Measurements from ENCODE around the gene SDF2. TPM values are rescaled to one million over a fixed set of nuclear protein-coding genes. Genes with fewer than 3 reads are reported as not detected.

Gene SDF2
- total RNA-seq, 1 donor from 2014 or later, result 73.0 TPM

DNA sequence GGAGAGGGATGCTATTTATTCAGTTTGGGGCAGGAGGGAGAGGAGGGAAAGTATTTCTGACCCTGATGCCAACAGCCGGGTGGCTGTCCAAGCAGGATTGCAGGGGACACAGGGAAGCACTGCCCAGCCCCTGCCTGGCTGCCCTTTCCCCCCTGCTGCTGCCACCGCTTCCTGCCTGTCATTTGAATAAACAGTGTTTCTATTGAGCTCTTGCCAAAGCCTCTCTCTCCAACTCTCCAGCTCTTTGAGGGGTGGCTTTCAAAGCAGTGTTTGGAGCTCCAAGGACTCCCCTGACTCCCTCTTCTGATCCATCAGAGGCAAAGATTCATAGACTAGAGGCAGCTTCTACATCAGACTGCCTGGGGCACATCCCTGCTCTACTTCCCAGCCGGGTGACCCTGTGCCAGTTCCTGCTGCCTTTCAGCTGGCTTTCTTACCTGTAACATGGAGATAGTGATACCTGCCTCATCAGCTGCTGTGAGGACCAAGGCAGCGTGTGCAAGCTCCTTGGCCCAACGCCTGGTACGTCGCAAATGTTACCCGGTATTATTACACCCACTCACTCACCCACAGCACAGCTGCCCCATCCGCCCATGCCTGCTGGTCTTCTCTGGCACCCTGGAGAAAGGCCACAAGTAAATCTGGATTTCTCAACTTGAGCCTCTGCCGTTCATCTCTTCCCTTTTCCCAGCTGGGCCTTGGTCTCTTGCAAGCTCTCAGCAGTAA lies 40.5 kb upstream of the SDF2 start:
- Mint-ChIP-seq H3K36me3 (ENCODE audit: unreplicated experiment) (peaks cover 25% of the 10 kb centered on the region), H3K4me1 (ENCODE audit: unreplicated experiment) (no peaks in the 10 kb centered on the region), H3K27ac (ENCODE audit: unreplicated experiment) (no peak overlapping the region), H3K4me3 (ENCODE audit: unreplicated experiment) (no peak overlapping the region), H3K27me3 (ENCODE audit: unreplicated experiment) (no peaks in the 10 kb centered on the region), H3K9me3 (ENCODE audit: unreplicated experiment) (no peaks in the 10 kb centered on the region)
- TF ChIP-seq, protein P1, sequence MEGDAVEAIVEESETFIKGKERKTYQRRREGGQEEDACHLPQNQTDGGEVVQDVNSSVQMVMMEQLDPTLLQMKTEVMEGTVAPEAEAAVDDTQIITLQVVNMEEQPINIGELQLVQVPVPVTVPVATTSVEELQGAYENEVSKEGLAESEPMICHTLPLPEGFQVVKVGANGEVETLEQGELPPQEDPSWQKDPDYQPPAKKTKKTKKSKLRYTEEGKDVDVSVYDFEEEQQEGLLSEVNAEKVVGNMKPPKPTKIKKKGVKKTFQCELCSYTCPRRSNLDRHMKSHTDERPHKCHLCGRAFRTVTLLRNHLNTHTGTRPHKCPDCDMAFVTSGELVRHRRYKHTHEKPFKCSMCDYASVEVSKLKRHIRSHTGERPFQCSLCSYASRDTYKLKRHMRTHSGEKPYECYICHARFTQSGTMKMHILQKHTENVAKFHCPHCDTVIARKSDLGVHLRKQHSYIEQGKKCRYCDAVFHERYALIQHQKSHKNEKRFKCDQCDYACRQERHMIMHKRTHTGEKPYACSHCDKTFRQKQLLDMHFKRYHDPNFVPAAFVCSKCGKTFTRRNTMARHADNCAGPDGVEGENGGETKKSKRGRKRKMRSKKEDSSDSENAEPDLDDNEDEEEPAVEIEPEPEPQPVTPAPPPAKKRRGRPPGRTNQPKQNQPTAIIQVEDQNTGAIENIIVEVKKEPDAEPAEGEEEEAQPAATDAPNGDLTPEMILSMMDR (IDR thresholded peaks at IDR 0.05), result no peak
- DNase-seq (ENCODE audit: extremely low spot score, unreplicated experiment), result no peak

DNA sequence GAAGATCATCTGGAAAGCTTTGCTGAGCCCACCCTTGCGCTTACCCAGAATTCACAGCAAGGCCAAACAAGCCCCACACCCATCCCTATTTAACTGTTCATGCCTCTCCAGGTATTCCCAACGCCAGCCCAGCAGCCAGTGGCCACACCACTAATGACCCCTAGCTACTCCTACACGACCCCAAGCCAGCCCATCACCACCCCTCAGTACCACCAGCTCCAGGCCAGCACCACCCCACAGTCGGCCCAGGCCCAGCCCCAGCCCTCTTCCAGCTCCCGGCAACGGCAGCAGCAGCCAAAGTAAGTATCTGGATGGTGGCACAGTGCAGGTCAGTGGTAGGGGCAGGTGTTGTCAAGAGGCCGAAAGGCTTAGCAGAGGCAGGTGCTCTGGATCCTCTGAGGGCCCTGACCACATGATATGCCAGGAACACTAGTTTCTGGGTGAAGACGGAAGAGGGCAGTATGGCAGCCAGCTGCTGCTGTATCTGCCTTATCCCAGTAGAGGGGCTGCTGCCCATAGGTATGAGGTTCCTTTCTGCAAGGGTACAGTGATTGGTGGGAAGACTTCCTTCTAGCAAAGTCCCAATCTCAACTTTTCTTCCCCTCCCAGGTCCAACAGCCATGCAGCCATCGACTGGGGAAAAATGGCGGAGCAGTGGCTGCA lies 39.3 kb upstream of the SDF2 start:
- Mint-ChIP-seq H3K4me3 (ENCODE audit: unreplicated experiment) (no peak overlapping the region), H3K36me3 (ENCODE audit: unreplicated experiment) (peaks cover 29% of the 10 kb centered on the region), H3K27me3 (ENCODE audit: unreplicated experiment) (no peaks in the 10 kb centered on the region), H3K9me3 (ENCODE audit: unreplicated experiment) (no peaks in the 10 kb centered on the region), H3K4me1 (ENCODE audit: unreplicated experiment) (no peaks in the 10 kb centered on the region), H3K27ac (ENCODE audit: unreplicated experiment) (no peak overlapping the region)
- TF ChIP-seq, protein P1 (IDR thresholded peaks at IDR 0.05), result no peak
- no peak for DNase-seq (ENCODE audit: extremely low spot score, unreplicated experiment)

DNA sequence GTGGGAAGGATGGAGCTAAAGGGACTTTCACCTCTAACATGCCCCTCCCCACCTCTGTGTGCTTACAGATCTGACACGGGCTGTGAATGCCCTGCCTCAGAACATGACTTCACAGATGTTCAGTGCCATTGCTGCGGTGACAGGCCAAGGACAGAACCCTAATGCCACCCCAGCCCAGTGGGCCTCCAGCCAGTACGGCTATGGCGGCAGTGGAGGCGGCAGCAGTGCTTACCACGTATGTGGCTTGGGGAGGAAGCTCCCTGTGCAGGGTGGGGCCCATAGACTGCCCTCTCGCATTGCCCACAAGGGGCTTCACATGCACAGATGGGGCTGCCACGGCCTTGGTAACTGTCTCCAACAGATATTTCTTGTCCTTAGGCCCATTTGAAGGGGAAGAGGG lies 38.6 kb upstream of the SDF2 start:
- TF ChIP-seq, protein P1 (IDR thresholded peaks at IDR 0.05), result no peak
- no peak for DNase-seq (ENCODE audit: extremely low spot score, unreplicated experiment)
- Mint-ChIP-seq H3K27me3 (ENCODE audit: unreplicated experiment) (no peaks in the 10 kb centered on the region), H3K27ac (ENCODE audit: unreplicated experiment) (no peak overlapping the region), H3K4me3 (ENCODE audit: unreplicated experiment) (no peak overlapping the region), H3K4me1 (ENCODE audit: unreplicated experiment) (no peaks in the 10 kb centered on the region), H3K9me3 (ENCODE audit: unreplicated experiment) (no peaks in the 10 kb centered on the region), H3K36me3 (ENCODE audit: unreplicated experiment) (peaks cover 29% of the 10 kb centered on the region)

DNA sequence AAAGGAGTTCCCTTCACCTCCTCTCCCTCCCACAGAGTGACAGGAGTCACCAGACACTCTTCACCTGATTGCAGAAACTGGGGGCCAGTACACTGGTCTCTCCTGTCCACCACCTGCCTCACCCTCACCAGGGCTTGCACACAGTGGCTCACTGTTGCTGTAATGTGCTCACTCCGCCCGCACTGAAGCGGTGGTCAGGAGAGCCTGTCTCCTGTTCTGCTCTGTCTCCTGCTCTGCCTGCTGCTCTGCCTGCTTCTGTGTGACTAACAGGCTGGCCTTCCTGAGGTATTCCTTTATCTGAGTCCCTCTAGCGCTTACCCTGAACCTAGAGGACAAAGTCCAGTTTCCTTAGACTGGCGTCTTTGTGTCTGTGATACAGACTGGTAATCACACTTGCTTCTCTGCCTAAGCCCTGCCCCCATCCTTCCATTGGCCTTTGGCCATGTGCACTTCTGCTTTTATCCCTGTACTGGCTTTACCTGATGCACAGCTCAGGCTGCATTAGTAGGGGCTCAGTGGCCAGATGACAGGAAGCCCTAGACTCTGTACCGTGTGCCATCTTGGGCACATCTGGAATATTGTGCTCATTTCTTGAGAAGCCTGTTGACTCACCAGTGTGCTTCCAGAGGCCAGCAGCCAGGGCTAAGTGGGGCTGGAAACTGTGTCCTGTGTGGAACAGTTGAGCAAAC lies 36.7 kb upstream of the SDF2 start:
- TF ChIP-seq, protein P1 (IDR thresholded peaks at IDR 0.05), result no peak
- Mint-ChIP-seq H3K4me1 (ENCODE audit: unreplicated experiment) (no peaks in the 10 kb centered on the region), H3K36me3 (ENCODE audit: unreplicated experiment) (peaks cover 37% of the 10 kb centered on the region), H3K27ac (ENCODE audit: unreplicated experiment) (no peak overlapping the region), H3K27me3 (ENCODE audit: unreplicated experiment) (no peaks in the 10 kb centered on the region), H3K4me3 (ENCODE audit: unreplicated experiment) (no peak overlapping the region), H3K9me3 (ENCODE audit: unreplicated experiment) (no peaks in the 10 kb centered on the region)
- no peak for DNase-seq (ENCODE audit: extremely low spot score, unreplicated experiment)

DNA sequence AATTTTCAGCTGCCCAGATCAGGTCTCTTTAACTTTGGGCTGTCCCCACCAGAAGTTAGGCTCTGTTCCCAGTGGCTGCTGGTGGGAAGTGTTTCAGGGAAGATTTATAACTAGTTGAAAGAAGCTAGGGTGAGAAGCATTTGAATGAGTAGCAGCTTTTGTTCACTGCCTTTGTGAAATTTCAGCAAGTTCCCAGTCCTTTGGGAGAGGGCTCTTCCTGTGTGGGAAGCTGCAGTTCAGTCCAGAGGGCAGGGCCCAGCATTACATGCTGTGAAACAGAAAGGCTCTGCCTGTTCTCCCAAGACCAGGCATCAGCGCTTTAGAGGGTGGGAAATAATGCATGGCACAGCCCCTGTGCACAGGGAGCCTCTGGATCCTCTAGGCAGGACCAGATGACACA lies 32.2 kb upstream of the SDF2 start:
- Mint-ChIP-seq H3K9me3 (ENCODE audit: unreplicated experiment) (no peaks in the 10 kb centered on the region), H3K27me3 (ENCODE audit: unreplicated experiment) (no peaks in the 10 kb centered on the region), H3K4me1 (ENCODE audit: unreplicated experiment) (no peaks in the 10 kb centered on the region), H3K27ac (ENCODE audit: unreplicated experiment) (no peak overlapping the region), H3K36me3 (ENCODE audit: unreplicated experiment) (peaks cover 40% of the 10 kb centered on the region), H3K4me3 (ENCODE audit: unreplicated experiment) (no peak overlapping the region)
- TF ChIP-seq, protein P1 (IDR thresholded peaks at IDR 0.05), result no peak
- DNase-seq (ENCODE audit: extremely low spot score, unreplicated experiment), result no peak
